SU-DHL-6 (cell line): ENCODE measurements around the gene LRRC17.

Experiments used
- H2AFZ ChIP-seq: fragments of 200-600 bp; sonication (generic); 2 replicates; pipeline ENCODE4 v1.6.1; 2014; ENCODE audit warnings: low read depth, mild to moderate bottlenecking, moderate library complexity, mixed read lengths, antibody characterized with exemption, low read length; ENCODE audit not compliant: severe bottlenecking
- H3F3A ChIP-seq: fragments of 200-600 bp; shearing (Covaris generic); 2 replicates; pipeline ENCODE4 v1.6.0; 2016; ENCODE audit warnings: antibody characterized with exemption, mild to moderate bottlenecking; ENCODE audit not compliant: insufficient read depth
- H3K27ac ChIP-seq: fragments of 200-600 bp; sonication (generic); 2 replicates; pipeline ENCODE4 v1.5.1; 2016; ENCODE audit warnings: low read depth, mild to moderate bottlenecking, low read length, moderate library complexity, mixed read lengths
- H3K27me3 ChIP-seq: fragments of 200-600 bp; sonication (generic), shearing (Covaris generic); 2 replicates; pipeline ENCODE4 v1.6.0; 2014; ENCODE audit warnings: mild to moderate bottlenecking, low read length
- H3K36me3 ChIP-seq: fragments of 200-600 bp; sonication (generic); 2 replicates; pipeline ENCODE4 v1.6.1; 2014; ENCODE audit warnings: mild to moderate bottlenecking, low read length, mixed read lengths
- H3K4me2 ChIP-seq: fragments of 300-600, 200-600 bp; shearing (Covaris generic), sonication (generic); 2 replicates; pipeline ENCODE4 v1.6.0; 2014; ENCODE audit warnings: low read length, low read depth, mild to moderate bottlenecking; ENCODE audit not compliant: poor library complexity, severe bottlenecking
- H3K4me3 ChIP-seq: fragments of 200-600 bp; sonication (generic); 2 replicates; pipeline ENCODE4 v1.5.1; 2014; ENCODE audit warnings: antibody characterized with exemption, low read length, mild to moderate bottlenecking, mixed read lengths; ENCODE audit not compliant: insufficient read depth, poor library complexity, severe bottlenecking
- H3K79me2 ChIP-seq: fragments of 200-600 bp; sonication (generic); 2 replicates; pipeline ENCODE4 v1.6.1; 2014; ENCODE audit warnings: mild to moderate bottlenecking, low read length, moderate library complexity; ENCODE audit not compliant: insufficient read depth
- H3K9ac ChIP-seq: fragments of 200-600 bp; sonication (generic); 2 replicates; pipeline ENCODE4 v1.7.0; 2014; ENCODE audit warnings: mild to moderate bottlenecking, low read length
- H3K9me2 ChIP-seq: fragments of 200-600 bp; sonication (generic); replicated peaks from 2 replicates; pipeline ENCODE4 v1.6.1; 2014; ENCODE audit warnings: low read length; ENCODE audit not compliant: insufficient read depth
- H3K9me3 ChIP-seq: fragments of 200-600 bp; sonication (generic); 2 replicates; pipeline ENCODE4 v1.6.1; 2014; ENCODE audit warnings: low read length, mixed read lengths; ENCODE audit not compliant: insufficient read depth
- H4K20me1 ChIP-seq: fragments of 200-600 bp; sonication (generic); 2 replicates; pipeline ENCODE4 v1.6.1; 2014; ENCODE audit warnings: low read depth, mild to moderate bottlenecking, antibody characterized with exemption, low read length, moderate library complexity, mixed read lengths
- CTCF ChIP-seq: fragments of 200-600 bp; sonication (generic); IDR thresholded peaks from one replicate; pipeline ENCODE4 v1.5.1; 2017; ENCODE audit warnings: antibody characterized with exemption, mild to moderate bottlenecking, low read length, moderate library complexity; ENCODE audit not compliant: insufficient read depth, poor library complexity, severe bottlenecking
- EZH2phosphoT487 ChIP-seq: fragments of 200-600 bp; sonication (generic), shearing (Covaris generic); conservative IDR thresholded peaks from 2 replicates; pipeline ENCODE4 v1.6.1; 2018; ENCODE audit warnings: mild to moderate bottlenecking, antibody characterized with exemption, low read length, moderate library complexity, mixed read lengths

The LRRC17 gene

GRCh38 chr7:102927312-102927933 lies 14.6 kb downstream of the LRRC17 start:
- no peak overlapping the region for H3K4me2 ChIP-seq
- no peaks in the 10 kb centered on the region for H3K36me3 ChIP-seq
- no peaks in the 10 kb centered on the region for H3K9me2 ChIP-seq
- H3K9ac ChIP-seq: no peak overlapping the region
- H3K4me3 ChIP-seq: no peak overlapping the region
- no peaks in the 10 kb centered on the region for H3K9me3 ChIP-seq
- no peak overlapping the region for H2AFZ ChIP-seq
- no peaks in the 10 kb centered on the region for H3K27me3 ChIP-seq
- H3K79me2 ChIP-seq: no peaks in the 10 kb centered on the region
- TF ChIP-seq EZH2phosphoT487: no peak
- no peak for TF ChIP-seq CTCF
- no peaks in the 10 kb centered on the region for H4K20me1 ChIP-seq
- H3F3A ChIP-seq: no peaks in the 10 kb centered on the region
- H3K27ac ChIP-seq: no peak overlapping the region

- no peak overlapping the region for H2AFZ ChIP-seq
- no peaks in the 10 kb centered on the region for H3K36me3 ChIP-seq
- H4K20me1 ChIP-seq: no peaks in the 10 kb centered on the region
- no peaks in the 10 kb centered on the region for H3K9me2 ChIP-seq
- H3K4me2 ChIP-seq: no peak overlapping the region
- H3K9me3 ChIP-seq: no peaks in the 10 kb centered on the region
- no peak overlapping the region for H3K27ac ChIP-seq
- H3K4me3 ChIP-seq: no peak overlapping the region
- no peak for TF ChIP-seq EZH2phosphoT487
- TF ChIP-seq CTCF: no peak
- no peak overlapping the region for H3K9ac ChIP-seq
- no peaks in the 10 kb centered on the region for H3K79me2 ChIP-seq
- H3K27me3 ChIP-seq: no peaks in the 10 kb centered on the region
- H3F3A ChIP-seq: no peaks in the 10 kb centered on the region
Observed at GRCh38 chr7:102931757-102932156, 19.0 kb downstream of the LRRC17 start.

GRCh38 chr7:102933763-102934162 lies 21.0 kb downstream of the LRRC17 start:
- TF ChIP-seq EZH2phosphoT487: no peak
- TF ChIP-seq CTCF: no peak
- Histone ChIP-seq H4K20me1 (no peaks in the 10 kb centered on the region), H3K27me3 (no peaks in the 10 kb centered on the region), H3K27ac (no peak overlapping the region), H3K4me3 (no peak overlapping the region), H3F3A (no peaks in the 10 kb centered on the region), H3K9me3 (no peaks in the 10 kb centered on the region), H2AFZ (no peak overlapping the region), H3K79me2 (no peaks in the 10 kb centered on the region), H3K4me2 (no peak overlapping the region), H3K9ac (no peak overlapping the region), H3K9me2 (no peaks in the 10 kb centered on the region), H3K36me3 (no peaks in the 10 kb centered on the region)
